Endothelial cell (in vitro differentiated cells): ENCODE results near the gene PPP1R13L. TPM values are rescaled to one million over a fixed set of nuclear protein-coding genes. Genes with fewer than 3 reads are reported as not detected.
"Not testable (repeated sequence)": the region's sequence is repeated elsewhere in the genome, so short reads cannot be mapped to it uniquely, and the experiment has no call there.

Experiments used
- DNase-seq: peaks from one replicate; pipeline ENCODE4 v3.0.0; 2021; ENCODE audit warnings: low spot score
- H3K27ac Mint-ChIP-seq: one replicate; pipeline ENCODE4 v1.8.0; 2021; ENCODE audit warnings: mixed read lengths, inconsistent platforms; ENCODE audit not compliant: unreplicated experiment
- H3K27me3 Mint-ChIP-seq: one replicate; pipeline ENCODE4 v1.8.0; 2021; ENCODE audit warnings: mild to moderate bottlenecking, moderate library complexity, mixed read lengths, inconsistent platforms; ENCODE audit not compliant: unreplicated experiment
- H3K36me3 Mint-ChIP-seq: one replicate; pipeline ENCODE4 v1.8.0; 2021; ENCODE audit warnings: mild to moderate bottlenecking, low read depth, mixed read lengths, inconsistent platforms; ENCODE audit not compliant: unreplicated experiment
- H3K4me1 Mint-ChIP-seq: one replicate; pipeline ENCODE4 v1.8.0; 2021; ENCODE audit warnings: mild to moderate bottlenecking, mixed read lengths, inconsistent platforms; ENCODE audit not compliant: unreplicated experiment
- H3K4me3 Mint-ChIP-seq: one replicate; pipeline ENCODE4 v1.8.0; 2021; ENCODE audit warnings: mild to moderate bottlenecking, mixed read lengths, inconsistent platforms; ENCODE audit not compliant: unreplicated experiment
- H3K9me3 Mint-ChIP-seq: one replicate; pipeline ENCODE4 v1.8.0; 2021; ENCODE audit warnings: mixed read lengths, inconsistent platforms; ENCODE audit not compliant: unreplicated experiment
- CTCF ChIP-seq: fragments of 200-600 bp; sonication (generic); IDR thresholded peaks from one replicate; pipeline ENCODE4 v1.5.0; 2021; ENCODE audit warnings: antibody characterized with exemption; ENCODE audit not compliant: unreplicated experiment
- total RNA-seq: library from RNA; stranded (reverse); fragmentation: NEBNext Ultra II Directional; extraction: Animal tissue kit (Norgen Biotek cat#: 25700); gene quantifications from one replicate; pipeline ENCODE4 v1.2.1, GENCODE V29; 2021; ENCODE audit not compliant: unreplicated experiment

Gene PPP1R13L
- total RNA-seq, 1 donor from 2014 or later: 13.2 TPM

- no peak for DNase-seq
- H3K4me3 Mint-ChIP-seq: no peak overlapping the region
Measured at GRCh38 chr19:45409557-45409920, 4.7 kb upstream of the PPP1R13L start.

GRCh38 chr19:45408830-45409556 is 4.1 kb upstream of the PPP1R13L start:
- Mint-ChIP-seq H3K4me1 (peaks cover 13% of the 10 kb centered on the region), H3K27ac (no peak overlapping the region), H3K27me3 (peaks cover 12% of the 10 kb centered on the region), H3K4me3 (peak overlapping the region; percentile 42), H3K9me3 (no peaks in the 10 kb centered on the region), H3K36me3 (peaks cover 18% of the 10 kb centered on the region)
- DNase-seq: no peak
- no peak for TF ChIP-seq CTCF

More at GRCh38 chr19:45409557-45409920, 4.7 kb upstream of the PPP1R13L start:
- peaks cover 23% of the 10 kb centered on the region for H3K36me3 Mint-ChIP-seq
- no peaks in the 10 kb centered on the region for H3K9me3 Mint-ChIP-seq
- H3K27me3 Mint-ChIP-seq: peaks cover 12% of the 10 kb centered on the region
- no peak for TF ChIP-seq CTCF
- no peak overlapping the region for H3K27ac Mint-ChIP-seq
- peaks cover 13% of the 10 kb centered on the region for H3K4me1 Mint-ChIP-seq

- Mint-ChIP-seq H3K27me3 (peaks cover 12% of the 10 kb centered on the region), H3K4me1 (peaks cover 13% of the 10 kb centered on the region), H3K4me3 (no peak overlapping the region), H3K36me3 (peaks cover 12% of the 10 kb centered on the region), H3K27ac (no peak overlapping the region), H3K9me3 (no peaks in the 10 kb centered on the region)
- no peak for TF ChIP-seq CTCF
- no peak for DNase-seq
Measured at GRCh38 chr19:45408121-45408520, 3.3 kb upstream of the PPP1R13L start.

GRCh38 chr19:45407585-45407984 is 2.7 kb upstream of the PPP1R13L start:
- H3K27ac Mint-ChIP-seq, DNase-seq, H3K9me3 Mint-ChIP-seq, H3K4me3 Mint-ChIP-seq: not testable (repeated sequence)
- H3K27me3 Mint-ChIP-seq: peaks cover 12% of the 10 kb centered on the region
- peaks cover 12% of the 10 kb centered on the region for H3K36me3 Mint-ChIP-seq
- peaks cover 13% of the 10 kb centered on the region for H3K4me1 Mint-ChIP-seq

- Mint-ChIP-seq H3K36me3 (peaks cover 12% of the 10 kb centered on the region), H3K9me3 (no peaks in the 10 kb centered on the region), H3K27me3 (peaks cover 12% of the 10 kb centered on the region), H3K4me1 (peaks cover 13% of the 10 kb centered on the region), H3K27ac (no peak overlapping the region), H3K4me3 (peak overlapping the region; percentile 96)
- DNase-seq: no peak
- no peak for TF ChIP-seq CTCF
Measured at GRCh38 chr19:45407091-45407375, 2.2 kb upstream of the PPP1R13L start.
